Parathyroid adenoma (tissue), 2 donors: ENCODE measurements around the gene SLC35G4.

ENCODE experiments used
- H2AFZ ChIP-seq: fragments of 300-600 bp; sonication (generic); one replicate; pipeline ENCODE4 v1.7.0; 2017; ENCODE audit warnings: antibody characterized with exemption, mild to moderate bottlenecking
- H3K27ac ChIP-seq: fragments of 300-600 bp; sonication (generic); one replicate; pipeline ENCODE4 v1.7.0; 2017
- H3K27me3 ChIP-seq: fragments of 300-600 bp; sonication (generic); one replicate; pipeline ENCODE4 v1.7.0; 2017; ENCODE audit warnings: low read length; ENCODE audit not compliant: control insufficient read depth, insufficient read depth
- H3K36me3 ChIP-seq: fragments of 300-600 bp; sonication (generic); one replicate; pipeline ENCODE4 v1.7.0; 2017; ENCODE audit warnings: low read length; ENCODE audit not compliant: control insufficient read depth, insufficient read depth
- H3K4me1 ChIP-seq: fragments of 300-600 bp; sonication (generic); one replicate; pipeline ENCODE4 v1.7.0; 2017; ENCODE audit warnings: control low read depth
- H3K4me2 ChIP-seq: fragments of 300-600 bp; sonication (generic); one replicate; pipeline ENCODE4 v1.7.0; 2017; ENCODE audit warnings: low read length
- H3K4me3 ChIP-seq: fragments of 300-600 bp; sonication (generic); one replicate; pipeline ENCODE4 v1.7.0; 2017; ENCODE audit warnings: low read depth, low read length
- H3K79me2 ChIP-seq: fragments of 300-600 bp; sonication (generic); one replicate; pipeline ENCODE4 v1.7.0; 2017; ENCODE audit warnings: control low read depth
- H3K9ac ChIP-seq: fragments of 300-600 bp; sonication (generic); one replicate; pipeline ENCODE4 v1.7.0; 2017; ENCODE audit warnings: mild to moderate bottlenecking
- H3K9me3 ChIP-seq: fragments of 300-600 bp; sonication (generic); one replicate; pipeline ENCODE4 v1.7.0; 2017; ENCODE audit warnings: low read length; ENCODE audit not compliant: control insufficient read depth
- CTCF ChIP-seq: fragments of 300-600 bp; sonication (generic); IDR thresholded peaks from one replicate; pipeline ENCODE4 v1.7.0; 2017; ENCODE audit warnings: antibody characterized with exemption, mild to moderate bottlenecking
- donor health status: primary hyperparathyroidism.

Gene SLC35G4

DNA sequence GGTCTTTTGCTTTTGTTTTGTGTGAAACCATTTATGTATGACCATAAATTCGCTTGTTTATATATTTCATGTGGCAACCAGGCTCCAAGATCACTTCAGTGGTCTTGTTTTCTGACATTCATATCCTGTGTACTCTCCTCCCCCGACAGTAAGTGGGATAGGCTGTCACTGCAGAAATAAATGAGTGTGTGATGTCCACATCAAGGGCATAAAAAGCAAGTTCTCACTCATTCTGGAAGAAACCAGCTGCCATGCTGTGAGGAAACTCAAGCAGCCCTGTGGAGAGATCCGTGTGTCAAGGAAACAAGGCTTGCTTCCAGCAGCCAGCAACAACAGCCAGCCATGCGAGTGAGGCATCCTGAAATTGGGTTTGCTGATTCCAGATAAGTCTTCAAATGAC, 40.4 kb downstream of the SLC35G4 start:
- Histone ChIP-seq H2AFZ (no peak overlapping the region), H3K9me3 (no peaks in the 10 kb centered on the region), H3K9ac (no peak overlapping the region), H3K27ac (no peak overlapping the region), H3K79me2 (no peaks in the 10 kb centered on the region), H3K4me2 (no peak overlapping the region), H3K36me3 (no peaks in the 10 kb centered on the region), H3K27me3 (no peaks in the 10 kb centered on the region), H3K4me1 (no peaks in the 10 kb centered on the region), H3K4me3 (no peak overlapping the region)
- TF ChIP-seq CTCF, result no peak

- H3K79me2 ChIP-seq, result no peaks in the 10 kb centered on the region
- no peak overlapping the region for H3K27ac ChIP-seq
- H3K4me3 ChIP-seq, result no peak overlapping the region
- H2AFZ ChIP-seq, result no peak overlapping the region
- H3K36me3 ChIP-seq, result no peaks in the 10 kb centered on the region
- no peak overlapping the region for H3K9ac ChIP-seq
- no peak for TF ChIP-seq CTCF
- no peaks in the 10 kb centered on the region for H3K27me3 ChIP-seq
- H3K9me3 ChIP-seq, result no peaks in the 10 kb centered on the region
- no peaks in the 10 kb centered on the region for H3K4me1 ChIP-seq
- no peak overlapping the region for H3K4me2 ChIP-seq
Measured at GRCh38 chr18:11651899-11652298, 42.5 kb downstream of the SLC35G4 start.

DNA sequence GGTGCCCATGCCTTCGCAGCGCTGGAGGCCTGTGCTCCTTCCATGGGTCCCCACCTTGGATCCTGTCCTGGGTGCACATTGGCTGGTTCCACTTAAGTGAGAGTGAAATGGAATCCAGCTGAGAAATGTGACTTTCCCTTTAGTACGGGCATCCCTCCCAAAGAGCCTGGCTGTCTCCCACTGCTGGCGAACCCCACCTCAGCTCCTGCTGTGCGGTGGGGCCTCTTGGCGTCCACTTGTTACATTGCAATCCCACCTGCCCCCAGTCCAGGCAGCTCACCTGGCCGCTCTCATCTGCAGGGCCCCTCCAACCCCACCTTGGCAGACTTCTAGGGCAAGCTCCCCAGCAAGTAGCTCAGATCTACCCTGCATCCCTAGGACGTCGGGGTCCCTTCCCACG, 44.1 kb downstream of the SLC35G4 start:
- Histone ChIP-seq H3K4me1 (no peaks in the 10 kb centered on the region), H3K27ac (no peak overlapping the region), H3K79me2 (no peaks in the 10 kb centered on the region), H3K4me2 (no peak overlapping the region), H3K4me3 (no peak overlapping the region), H2AFZ (no peak overlapping the region), H3K9ac (no peak overlapping the region), H3K9me3 (no peaks in the 10 kb centered on the region), H3K36me3 (no peaks in the 10 kb centered on the region), H3K27me3 (no peaks in the 10 kb centered on the region)
- TF ChIP-seq CTCF, result no peak

- peak; percentile 86 for TF ChIP-seq CTCF
- Histone ChIP-seq H3K36me3 (no peaks in the 10 kb centered on the region), H3K27ac (no peak overlapping the region), H3K79me2 (no peaks in the 10 kb centered on the region), H3K4me1 (no peaks in the 10 kb centered on the region), H3K9me3 (no peaks in the 10 kb centered on the region), H3K9ac (no peak overlapping the region), H2AFZ (peak overlapping the region; percentile 13), H3K4me2 (no peak overlapping the region), H3K4me3 (no peak overlapping the region), H3K27me3 (no peaks in the 10 kb centered on the region)
Measured at GRCh38 chr18:11654736-11655605, 45.6 kb downstream of the SLC35G4 start.

DNA sequence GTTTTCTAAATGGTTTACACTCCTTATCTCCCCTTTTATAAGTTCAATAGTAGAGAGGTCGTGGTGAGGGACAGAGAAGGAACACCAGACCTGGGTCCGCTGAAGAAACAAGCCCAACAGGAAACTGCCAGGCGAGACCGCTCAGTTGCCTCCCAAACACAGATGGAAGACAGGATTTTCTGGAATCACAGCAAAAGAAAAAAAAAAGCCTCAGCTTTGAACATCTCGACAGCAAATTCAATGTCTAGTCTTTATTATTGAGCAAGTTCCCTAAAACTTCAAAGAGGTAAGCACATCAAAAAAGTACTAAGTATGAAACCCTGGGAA, 46.2 kb downstream of the SLC35G4 start:
- Histone ChIP-seq H3K27ac (no peak overlapping the region), H2AFZ (peak overlapping the region; percentile 13), H3K27me3 (no peaks in the 10 kb centered on the region), H3K4me3 (no peak overlapping the region), H3K4me1 (no peaks in the 10 kb centered on the region), H3K4me2 (no peak overlapping the region), H3K9me3 (no peaks in the 10 kb centered on the region), H3K9ac (no peak overlapping the region), H3K36me3 (no peaks in the 10 kb centered on the region), H3K79me2 (no peaks in the 10 kb centered on the region)
- TF ChIP-seq CTCF, result no peak
